K562 (cell line): ENCODE data around the gene CCNJL. TPM values are rescaled to one million over a fixed set of nuclear protein-coding genes. Genes with fewer than 3 reads are reported as not detected.

Source experiments
- ATAC-seq: fragments of 200-7000 bp; cut with Tn5 transposase; 3 replicates; pipeline ENCODE4 v1.9.1; 2020; ENCODE audit warnings: moderate library complexity
- BruUV-seq: library from RNA; stranded (reverse); fragments of 400-500 nt; replicated peaks from 2 replicates; lab custom pipeline; 2021; lab: Mats Ljungman, UMichigan
- CTCF ChIA-PET: fragments of 300-600 bp; formaldehyde crosslinking; extraction: SDS; loops from one replicate; lab custom pipeline; 2021; ENCODE audit warnings: low intra/inter-chr PET ratio; lab: Yijun Ruan, JAX
- POLR2A ChIA-PET: fragments of 300-600, 350-650 bp; sonication (Branson Sonifier 250); formaldehyde crosslinking; extraction: SDS; loops from one replicate; lab custom pipeline; 2021; ENCODE audit warnings: antibody characterized with exemption, inconsistent platforms; lab: Yijun Ruan, JAX
- DNase-seq, 4 experiments: peaks; one replicate each; pipeline versions ENCODE4 v3.0.0 to v3.0.0-alpha.2; 2011 to 2018; ENCODE audit warnings: low spot score in 3 of 4, mixed read lengths in 3 of 4; ENCODE audit errors: extremely low read depth in 1 of 4
- FAIRE-seq: peaks from 2 replicates; lab custom pipeline; 2011; peaks lifted over from hg19 to GRCh38; lab: Jason Lieb, UNC
- H2AFZ ChIP-seq: 2 replicates; pipeline ENCODE4 v1.6.0; 2011; ENCODE audit warnings: low read depth, low read length, control low read depth, inconsistent platforms
- H3K27ac ChIP-seq: fragments of 200-600 bp; 3 replicates; pipeline ENCODE4 v1.8.0; 2011; ENCODE audit warnings: low read depth, mild to moderate bottlenecking, control low read depth, inconsistent platforms, low read length, moderate library complexity, mixed read lengths; ENCODE audit errors: extremely low read depth
- H3K27me3 ChIP-seq, 2 experiments: fragments of 300-600 bp in 1 of 2; 2 replicates in 1 of 2; 3 replicates in 1 of 2; pipeline versions ENCODE4 v1.6.0 to v1.8.0; 2011; ENCODE audit warnings: inconsistent platforms in 2 of 2, low read length in 2 of 2, mild to moderate bottlenecking in 1 of 2, mixed read lengths in 1 of 2, moderate library complexity in 1 of 2; ENCODE audit not compliant: control insufficient read depth in 2 of 2, insufficient read depth in 2 of 2
- H3K36me3 ChIP-seq: fragments of 300-600 bp; 3 replicates; pipeline ENCODE4 v1.8.0; 2011; ENCODE audit warnings: mild to moderate bottlenecking, low read length, inconsistent platforms; ENCODE audit not compliant: control insufficient read depth, insufficient read depth
- H3K4me1 ChIP-seq, 2 experiments: fragments of 200-600 bp in 1 of 2; replicated peaks in 1 of 2; 2 replicates in 1 of 2; 3 replicates in 1 of 2; pipeline versions ENCODE4 v1.5.1 to v1.8.0; 2011; ENCODE audit warnings: inconsistent platforms in 2 of 2, low read length in 2 of 2, mild to moderate bottlenecking in 1 of 2, mixed read lengths in 1 of 2, moderate library complexity in 1 of 2; ENCODE audit not compliant: control insufficient read depth in 2 of 2, insufficient read depth in 2 of 2
- H3K4me2 ChIP-seq: 2 replicates; pipeline ENCODE4 v1.6.1; 2011; ENCODE audit warnings: low read length, control low read depth, inconsistent platforms, mixed read lengths; ENCODE audit not compliant: insufficient read depth
- H3K4me3 ChIP-seq: fragments of 200-600 bp; sonication (generic), shearing (Covaris generic); 2 replicates; pipeline ENCODE4 v1.5.1; 2016; ENCODE audit warnings: control low read depth, inconsistent platforms
- H3K79me2 ChIP-seq: fragments of 200-600 bp; 3 replicates; pipeline ENCODE4 v1.8.0; 2011; ENCODE audit warnings: low read length, inconsistent platforms; ENCODE audit not compliant: control insufficient read depth, insufficient read depth
- H3K9ac ChIP-seq, 2 experiments: 2 replicates each; pipeline versions ENCODE4 v1.6.0 to v1.6.1; 2011; ENCODE audit warnings: low read depth in 2 of 2, low read length in 2 of 2, control low read depth in 1 of 2, inconsistent platforms in 1 of 2, mild to moderate bottlenecking in 1 of 2, mixed read lengths in 1 of 2; ENCODE audit not compliant: insufficient read depth in 1 of 2
- H3K9me1 ChIP-seq: one replicate; pipeline ENCODE4 v1.6.0; 2011; ENCODE audit warnings: inconsistent platforms, mild to moderate bottlenecking, low read length, moderate library complexity; ENCODE audit not compliant: control insufficient read depth, insufficient read depth
- H3K9me3 ChIP-seq: replicated peaks from 2 replicates; pipeline ENCODE4 v1.5.1; 2011; ENCODE audit warnings: low read depth, low read length, inconsistent platforms; ENCODE audit not compliant: control insufficient read depth, insufficient read depth
- H4K20me1 ChIP-seq: replicated peaks from 2 replicates; pipeline ENCODE4 v1.6.1; 2011; ENCODE audit warnings: low read length, inconsistent platforms, mixed read lengths; ENCODE audit not compliant: control insufficient read depth, insufficient read depth
- ASH1L ChIP-seq: fragments of 450-650 bp; IDR thresholded peaks from 2 replicates; pipeline ENCODE4 v1.6.1; 2018; ENCODE audit warnings: borderline replicate concordance, mild to moderate bottlenecking, low read depth; ENCODE audit not compliant: partially characterized antibody
- BRD9 ChIP-seq: fragments of 450-650 bp; IDR thresholded peaks from 2 replicates; pipeline ENCODE4 v1.6.1; 2018; ENCODE audit warnings: low read depth; ENCODE audit not compliant: partially characterized antibody
- CBFB ChIP-seq: sonication (generic); formaldehyde crosslinking; IDR thresholded peaks from 2 replicates; pipeline ENCODE4 v1.4.0; 2020; ENCODE audit warnings: mild to moderate bottlenecking, missing genetic modification reagents
- FOSL1 ChIP-seq: fragments of 200-800 bp; sonication (Bioruptor generic); conservative IDR thresholded peaks from 2 replicates; pipeline ENCODE4 v1.6.1; 2016; ENCODE audit warnings: missing genetic modification characterization, missing compliant biosample characterization
- HDAC8 ChIP-seq: fragments of 450-650 bp; IDR thresholded peaks from 2 replicates; pipeline ENCODE4 v1.6.1; 2016; ENCODE audit warnings: mild to moderate bottlenecking, missing genetic modification characterization, moderate library complexity, missing compliant biosample characterization
- HNRNPK ChIP-seq: fragments of 200-400 bp; formaldehyde crosslinking; IDR thresholded peaks from one replicate; pipeline ENCODE4 v1.6.1; 2018; ENCODE audit warnings: mild to moderate bottlenecking, low read depth, low read length; ENCODE audit not compliant: poor library complexity, severe bottlenecking
- HNRNPUL1 ChIP-seq: fragments of 200-400 bp; formaldehyde crosslinking; IDR thresholded peaks from 2 replicates; pipeline ENCODE4 v1.6.1; 2017; ENCODE audit warnings: low read length
- JUNB ChIP-seq: fragments of 450-650 bp; formaldehyde crosslinking; conservative IDR thresholded peaks from 2 replicates; pipeline ENCODE4 v1.4.0; 2020; ENCODE audit warnings: mild to moderate bottlenecking
- KAT2B ChIP-seq: IDR thresholded peaks from one replicate; pipeline ENCODE4 v1.6.1; 2012; ENCODE audit warnings: low read depth, mild to moderate bottlenecking, control low read depth, inconsistent platforms, low read length, moderate library complexity
- LEF1 ChIP-seq: fragments of 450-650 bp; IDR thresholded peaks from 2 replicates; pipeline ENCODE4 v1.6.1; 2016; ENCODE audit warnings: mild to moderate bottlenecking
- NONO ChIP-seq, 2 experiments: fragments of 200-400 bp in 1 of 2; fragments of 450-650 bp in 1 of 2; formaldehyde crosslinking in 1 of 2; IDR thresholded peaks; 2 replicates each; pipeline ENCODE4 v1.6.1; 2017; ENCODE audit warnings: low read depth in 2 of 2, mild to moderate bottlenecking in 2 of 2, moderate library complexity in 2 of 2, low read length in 1 of 2
- PRMT5 ChIP-seq: sonication (generic); formaldehyde crosslinking; IDR thresholded peaks from 2 replicates; pipeline ENCODE4 v1.5.0; 2020; ENCODE audit warnings: missing genetic modification reagents
- RBFOX2 ChIP-seq: fragments of 200-400 bp; formaldehyde crosslinking; IDR thresholded peaks from 2 replicates; pipeline ENCODE4 v1.6.1; 2017; ENCODE audit warnings: low read depth, mild to moderate bottlenecking, low read length, moderate library complexity
- RBM25 ChIP-seq: fragments of 200-400 bp; formaldehyde crosslinking; IDR thresholded peaks from 2 replicates; pipeline ENCODE4 v1.6.1; 2018; ENCODE audit warnings: low read length, low read depth, moderate library complexity; ENCODE audit not compliant: severe bottlenecking
- SMARCC2 ChIP-seq: fragments of 450-650 bp; IDR thresholded peaks from 2 replicates; pipeline ENCODE4 v1.6.1; 2017; ENCODE audit warnings: antibody characterized with exemption, moderate library complexity, mild to moderate bottlenecking, low read depth
- TFAM ChIP-seq: fragments of 250-450 bp; sonication (Bioruptor Pico); conservative IDR thresholded peaks from 2 replicates; pipeline ENCODE4 v1.5.0; 2021; ENCODE audit warnings: mild to moderate bottlenecking, moderate library complexity
- ZBTB1 ChIP-seq: sonication (generic); formaldehyde crosslinking; IDR thresholded peaks from 2 replicates; pipeline ENCODE4 v1.8.1; 2023; ENCODE audit warnings: missing genetic modification reagents, low read depth, mild to moderate bottlenecking, borderline replicate concordance
- ZNF282 ChIP-seq: sonication (generic); formaldehyde crosslinking; IDR thresholded peaks from 2 replicates; pipeline ENCODE4 v1.8.1; 2023; ENCODE audit warnings: missing genetic modification reagents
- WGBS: fragments of 100-300 bp; shearing (Covaris generic); methylation state at CpG from one replicate; pipeline ENCODE4 v1.1.6; 2016; ENCODE audit warnings: low coverage, mixed read lengths; ENCODE audit not compliant: insufficient coverage; ENCODE audit errors: missing lambda C conversion rate; 5-methylcytosine and 5-hydroxymethylcytosine counted together
- in situ Hi-C: fragments of 300-500 bp; cut with MboI; formaldehyde crosslinking; loops from 4 replicates; pipeline ENCODE4 v1.15.0; 2018; ENCODE audit warnings: inconsistent platforms, mixed read lengths
- intact Hi-C: fragments of 100-400 bp; cut with micrococcal nuclease; formaldehyde crosslinking; loops from 2 replicates; pipeline ENCODE4 v1.14.2; 2022
- polyA plus RNA-seq, 8 experiments: library from polyadenylated mRNA; depleted of rRNA in 4 of 8; stranded (reverse) in 5 of 8; unstranded in 3 of 8; fragments of >200 nt; fragmentation: Nextera tagmentation in 2 of 8; fragmentation: Illumina TruSeq in 1 of 8; extraction: Ambion mirVana in 2 of 8; extraction: Trizol in 1 of 8; gene quantifications; 2 replicates each; pipeline versions ENCODE4 v1.2.1 to v1.2.3, GENCODE V29; 2011 to 2014; ENCODE audit warnings: inconsistent platforms in 1 of 8, missing spikeins in 1 of 8
- total RNA-seq, 7 experiments: library from RNA; depleted of rRNA in 6 of 7; stranded (reverse); fragments of >200 nt in 6 of 7; fragmentation: Illumina TruSeq in 2 of 7; extraction: Trizol in 2 of 7; gene quantifications; 2 replicates each; pipeline versions ENCODE4 v1.2.1 to v1.2.3, GENCODE V29; 2011 to 2021; ENCODE audit warnings: low replicate concordance in 1 of 7

The CCNJL gene
- total and polyA plus RNA-seq, 9 of the 15 experiments (the other 6 are each of a cell fraction or from before 2014, with no cell fraction given): 0.04 TPM; not detected in 8

DNA sequence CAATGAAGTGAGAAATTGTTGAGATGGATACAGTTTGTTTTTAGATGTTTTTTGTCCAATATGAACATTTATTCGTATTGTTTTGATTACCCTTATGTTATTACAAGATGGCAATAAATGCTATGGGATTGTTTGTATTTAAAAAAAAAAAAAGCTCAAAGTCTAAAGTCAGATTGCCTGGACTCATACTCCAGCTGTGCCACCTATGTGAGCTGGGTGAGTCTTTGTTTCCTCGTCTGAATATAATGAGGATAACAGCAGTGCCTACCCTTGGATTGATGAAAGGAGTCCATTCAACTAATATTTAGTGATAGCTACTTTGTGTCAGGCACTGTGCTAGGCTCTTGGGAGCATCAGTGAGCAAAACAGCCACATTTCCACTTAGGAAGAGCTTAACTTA, 14.6 kb upstream of the CCNJL start:
- in situ Hi-C loops: no loop called here
- FAIRE-seq (no peak), ATAC-seq (no peak), DNase-seq (no peak)
- Histone ChIP-seq H3K79me2 (no peaks in the 10 kb centered on the region), H4K20me1 (0 out of 2 replicates have a peak, but pooled peaks cover 3% of the 10 kb centered on the region), H3K4me1 (no peaks in the 10 kb centered on the region), H2AFZ (no peak overlapping the region), H3K9ac (no peak overlapping the region), H3K36me3 (no peaks in the 10 kb centered on the region), H3K4me3 (no peak overlapping the region), H3K27ac (no peak overlapping the region), H3K9me3 (no peaks in the 10 kb centered on the region), H3K4me2 (no peak overlapping the region), H3K27me3 (peaks cover 25 to 49% of the 10 kb centered on the region in 2 experiments), H3K9me1 (no peaks in the 10 kb centered on the region)
- intact Hi-C loops: loop anchor here (1.0 kb wide), 1 partner anchor 43 kb away; the partner anchor contains the start of gene C1QTNF2
- BruUV-seq: no TSS peak
- CTCF ChIA-PET: no interaction called here
- 0% methylated on average over 2 of the region's 2 CpGs for WGBS
- TF ChIP-seq HDAC8 (tag): no peak
- no peak for TF ChIP-seq ZNF282
- no peak for TF ChIP-seq FOSL1 (tag)
- peak; percentile 60 for TF ChIP-seq RBM25
- no peak for TF ChIP-seq ZBTB1
- TF ChIP-seq RBFOX2: no peak
- no peak for TF ChIP-seq NONO (IDR thresholded peaks at IDR 0.05; ENCODE audit: low read depth in 2 of 2, low read length in 1 of 2)
- POLR2A ChIA-PET: interaction anchor here (0.8 kb wide), 1 partner anchor 277 kb away, joined by 3 read pairs; no protein-coding TSS in a partner anchor

DNA sequence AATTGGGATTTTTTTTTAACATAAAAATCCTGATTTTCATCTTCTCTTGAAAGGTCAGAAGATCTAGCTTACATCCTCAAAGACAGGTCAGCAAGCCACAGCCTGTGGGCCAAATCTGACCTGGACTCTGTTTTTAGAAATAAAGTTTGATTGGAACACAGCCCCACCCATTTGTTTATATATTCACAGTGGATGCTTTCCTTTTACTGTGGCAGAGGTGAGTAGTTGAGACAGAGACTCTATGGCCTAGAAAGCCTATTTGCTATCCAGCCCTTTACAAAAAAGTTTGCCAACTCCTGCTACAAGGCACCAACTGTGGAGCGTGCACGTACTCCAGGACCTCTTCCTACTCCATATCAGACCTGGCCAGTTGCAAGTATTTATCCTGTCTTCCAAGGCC, 13.4 kb upstream of the CCNJL start:
- POLR2A ChIA-PET: no interaction called here
- WGBS: 3% methylated on average over 2 of the region's 2 CpGs
- CTCF ChIA-PET: no interaction called here

More for the DNA sequence above, 13.4 kb upstream of the CCNJL start:
- no peaks in the 10 kb centered on the region for H3K9me1 ChIP-seq
- no peaks in the 10 kb centered on the region for H3K79me2 ChIP-seq
- in situ Hi-C loops (no loop called here), intact Hi-C loops (no loop called here)
- no peak overlapping the region for H2AFZ ChIP-seq
- no peak overlapping the region for H3K4me2 ChIP-seq
- no peaks in the 10 kb centered on the region for H3K36me3 ChIP-seq
- H3K27me3 ChIP-seq: peaks cover 19 to 41% of the 10 kb centered on the region in 2 experiments
- DNase-seq: no peak
- H4K20me1 ChIP-seq: no peaks in the 10 kb centered on the region
- no peaks in the 10 kb centered on the region for H3K9me3 ChIP-seq
- no peak for FAIRE-seq
- no peaks in the 10 kb centered on the region for H3K4me1 ChIP-seq
- no peak overlapping the region for H3K9ac ChIP-seq
- BruUV-seq: no TSS peak
- no peak overlapping the region for H3K4me3 ChIP-seq
- H3K27ac ChIP-seq: no peak overlapping the region
- no peak for TF ChIP-seq TFAM (CRISPR knock-in tag)
- TF ChIP-seq KAT2B: no peak
- TF ChIP-seq CBFB (CRISPR knock-in tag): no peak
- TF ChIP-seq LEF1: no peak
- no peak for TF ChIP-seq HNRNPUL1
- TF ChIP-seq ASH1L: no peak
- no peak for TF ChIP-seq JUNB
- no peak for TF ChIP-seq PRMT5 (CRISPR knock-in tag)
- TF ChIP-seq BRD9: no peak
- TF ChIP-seq HNRNPK: no peak
- TF ChIP-seq SMARCC2: no peak
- ATAC-seq: no peak
